ENCODE measurements around the gene CCNK. TPM values are rescaled to one million over a fixed set of nuclear protein-coding genes. Genes with fewer than 3 reads are reported as not detected.
A peak's percentile ranks its signal among the peaks of the same experiment; 100 is the strongest.

CCNK gene
- total RNA-seq, 2 experiments from 2014 or later, result 90.2 to 98.8 TPM

GRCh38 chr14:99516156-99516870 lies 35.1 kb downstream of the CCNK start:
- H3K4me1 Mint-ChIP-seq (ENCODE audit: low read depth), result no peaks in the 10 kb centered on the region
- intact Hi-C loops (cut with micrococcal nuclease), result no loop called here
- no peak for TF ChIP-seq CTCF (IDR thresholded peaks at IDR 0.05)
- no peaks in the 10 kb centered on the region for H3K9me3 Mint-ChIP-seq
- H3K36me3 Mint-ChIP-seq (ENCODE audit: low read depth), result no peaks in the 10 kb centered on the region
- no peak for DNase-seq
- no peaks in the 10 kb centered on the region for H3K27me3 Mint-ChIP-seq
- ChIA-PET POLR2A (no interaction called here), CTCF (interaction anchor here (1.4 kb wide), 1 partner anchor 11 kb away, joined by 3 read pairs; no protein-coding TSS in a partner anchor)
- no peak overlapping the region for H3K27ac Mint-ChIP-seq
- no peak for ATAC-seq
- no peak overlapping the region for H3K4me3 Mint-ChIP-seq

DNA sequence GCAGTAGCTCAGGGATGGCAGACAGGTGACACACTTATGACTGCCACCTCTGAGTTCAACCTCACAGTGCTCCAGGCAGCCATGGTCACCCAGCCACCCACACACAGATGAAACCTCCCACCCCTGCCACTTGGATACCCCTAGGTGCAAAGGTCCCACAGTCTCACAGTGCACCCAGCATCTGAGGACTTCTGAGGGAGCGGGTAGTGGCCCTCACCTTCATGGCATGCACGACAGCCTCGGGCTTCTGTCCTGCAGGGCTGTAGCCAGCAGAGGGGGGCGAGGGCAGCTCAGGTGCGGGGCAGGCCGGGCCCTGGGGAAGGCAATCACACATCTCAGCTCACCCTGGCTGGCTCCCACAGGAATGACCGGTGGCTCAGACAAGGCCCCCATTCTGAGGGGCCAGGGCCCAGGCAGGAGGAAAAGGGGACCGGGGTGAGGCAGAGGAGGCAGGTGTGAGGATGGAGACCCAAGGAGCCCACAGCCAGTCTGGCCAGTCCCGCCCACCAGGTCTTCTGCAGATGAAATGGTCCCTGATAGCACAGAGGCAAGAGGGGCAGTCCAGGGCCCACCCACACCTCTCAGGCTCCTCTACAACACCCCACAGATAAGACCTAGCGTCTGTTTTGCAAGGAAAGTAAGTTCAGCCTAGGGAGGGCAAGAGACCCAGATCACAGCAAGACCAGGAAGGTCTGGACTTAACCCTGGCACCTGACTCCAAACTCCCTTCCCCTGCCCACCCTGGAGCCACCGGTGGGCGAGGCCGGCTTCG lies 35.8 kb downstream of the CCNK start:
- TF ChIP-seq CTCF (IDR thresholded peaks at IDR 0.05), result no peak
- ChIA-PET POLR2A (no interaction called here), CTCF (interaction anchor here (0.9 to 1.4 kb wide), 5 partner anchors 12 to 369 kb away, joined by 3 to 8 read pairs (median 3); no protein-coding TSS in a partner anchor)
- H3K4me3 Mint-ChIP-seq, result no peak overlapping the region
- intact Hi-C loops (cut with micrococcal nuclease), result no loop called here
- H3K27me3 Mint-ChIP-seq, result no peaks in the 10 kb centered on the region
- H3K36me3 Mint-ChIP-seq (ENCODE audit: low read depth), result no peaks in the 10 kb centered on the region
- no peaks in the 10 kb centered on the region for H3K9me3 Mint-ChIP-seq
- no peak overlapping the region for H3K27ac Mint-ChIP-seq
- no peaks in the 10 kb centered on the region for H3K4me1 Mint-ChIP-seq (ENCODE audit: low read depth)
- ATAC-seq (no peak), DNase-seq (no peak)

DNA sequence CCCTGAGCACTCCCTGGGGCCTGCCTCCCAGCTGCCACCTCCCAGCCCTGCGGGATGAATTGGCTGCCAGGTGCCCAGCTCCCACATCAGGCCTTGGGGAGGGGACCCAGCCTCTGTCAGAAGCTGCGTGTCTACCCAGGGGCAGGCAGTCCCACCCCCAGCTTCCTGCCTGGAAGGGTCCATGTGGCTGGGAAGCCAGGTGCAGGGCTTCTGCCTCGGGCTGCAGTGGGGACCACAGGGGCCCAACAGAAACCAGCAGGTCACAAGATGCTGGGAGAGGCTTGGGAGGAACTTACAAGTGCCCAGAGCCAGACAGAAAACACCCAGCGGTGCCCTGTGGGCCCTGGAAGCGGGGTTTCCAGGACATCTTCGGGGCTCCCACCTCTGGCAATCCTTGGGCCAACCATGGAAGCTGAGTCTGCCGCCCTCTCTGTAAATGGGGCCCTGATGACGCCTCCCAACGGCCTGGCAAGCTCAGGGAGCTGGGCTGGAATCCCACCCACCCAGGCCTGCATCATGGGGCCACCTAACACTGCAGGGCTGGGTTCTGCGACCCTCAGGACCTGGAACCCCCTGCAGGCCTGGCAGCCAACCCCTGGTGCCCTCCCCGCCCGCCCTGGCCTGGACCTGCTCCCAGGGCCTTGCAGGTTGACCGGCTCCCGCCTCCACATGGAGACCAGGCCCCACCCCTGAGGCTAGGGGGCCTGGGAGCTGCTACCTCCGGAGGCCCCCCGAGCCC lies 36.6 kb downstream of the CCNK start:
- H3K36me3 Mint-ChIP-seq (ENCODE audit: low read depth), result no peaks in the 10 kb centered on the region
- CTCF ChIA-PET, result interaction anchor here (0.9 to 1.4 kb wide), 5 partner anchors 13 to 368 kb away, joined by 3 to 8 read pairs (median 3); no protein-coding TSS in a partner anchor
- no peaks in the 10 kb centered on the region for H3K27me3 Mint-ChIP-seq
- H3K9me3 Mint-ChIP-seq, result no peaks in the 10 kb centered on the region
- TF ChIP-seq CTCF (IDR thresholded peaks at IDR 0.05), result no peak
- H3K4me3 Mint-ChIP-seq, result no peak overlapping the region
- no peak for ATAC-seq
- no peak for DNase-seq
- no peaks in the 10 kb centered on the region for H3K4me1 Mint-ChIP-seq (ENCODE audit: low read depth)
- H3K27ac Mint-ChIP-seq, result no peak overlapping the region
- POLR2A ChIA-PET, result no interaction called here
- intact Hi-C loops (cut with micrococcal nuclease), result loop anchor here (2.0 kb wide), 1 partner anchor 111 kb away; no protein-coding TSS in a partner anchor

GRCh38 chr14:99518441-99519346 lies 37.5 kb downstream of the CCNK start:
- no peak overlapping the region for H3K4me3 Mint-ChIP-seq
- no peaks in the 10 kb centered on the region for H3K4me1 Mint-ChIP-seq (ENCODE audit: low read depth)
- intact Hi-C loops (cut with micrococcal nuclease), result loop anchor here (2.0 kb wide), 1 partner anchor 110 kb away; no protein-coding TSS in a partner anchor
- ChIA-PET POLR2A (no interaction called here), CTCF (interaction anchor here (1.0 to 1.4 kb wide), 4 partner anchors 108 to 367 kb away, joined by 3 to 8 read pairs (median 4); no protein-coding TSS in a partner anchor)
- TF ChIP-seq CTCF (IDR thresholded peaks at IDR 0.05), result peak; percentile 98
- H3K36me3 Mint-ChIP-seq (ENCODE audit: low read depth), result no peaks in the 10 kb centered on the region
- peak; percentile 90 for DNase-seq
- H3K9me3 Mint-ChIP-seq, result no peaks in the 10 kb centered on the region
- H3K27me3 Mint-ChIP-seq, result no peaks in the 10 kb centered on the region
- no peak overlapping the region for H3K27ac Mint-ChIP-seq
- peak; percentile 97 for ATAC-seq

All from activated CD8-positive, alpha-beta T cell treated with anti-CD3 and anti-CD28 coated beads for 36 hours (primary cell).